ACC112 (cell line): ENCODE data around the gene PTPRN2.
"Not testable (repeated sequence)": the region's sequence is repeated elsewhere in the genome, so short reads cannot be mapped to it uniquely, and the experiment has no call there.

Source experiments
- H2AFZ ChIP-seq: fragments of 200-600 bp; sonication (generic); one replicate; pipeline ENCODE4 v1.6.0; 2017; ENCODE audit warnings: antibody characterized with exemption, low read length; ENCODE audit not compliant: unreplicated experiment
- H3K27ac ChIP-seq: fragments of 200-600 bp; sonication (generic); 2 replicates; pipeline ENCODE4 v1.5.1; 2014; ENCODE audit warnings: low read depth, mild to moderate bottlenecking, antibody characterized with exemption, low read length, moderate library complexity
- H3K27me3 ChIP-seq: fragments of 200-600 bp; sonication (generic); 2 replicates; pipeline ENCODE4 v1.6.1; 2014; ENCODE audit warnings: mild to moderate bottlenecking, antibody characterized with exemption, low read length, moderate library complexity, mixed read lengths; ENCODE audit not compliant: insufficient read depth
- H3K36me3 ChIP-seq: fragments of 200-600 bp; sonication (generic); 2 replicates; pipeline ENCODE4 v1.6.1; 2016; ENCODE audit warnings: mild to moderate bottlenecking, antibody characterized with exemption, low read length, moderate library complexity, mixed read lengths; ENCODE audit not compliant: insufficient read depth
- H3K4me1 ChIP-seq: fragments of 200-600 bp; sonication (generic); one replicate; pipeline ENCODE4 v1.6.1; 2016; ENCODE audit warnings: low read length, mixed read lengths; ENCODE audit not compliant: insufficient read depth, unreplicated experiment, control insufficient read depth
- H3K4me3 ChIP-seq: fragments of 200-600 bp; sonication (generic); 2 replicates; pipeline ENCODE4 v1.5.1; 2014; ENCODE audit warnings: mild to moderate bottlenecking, low read depth, low read length
- H3K79me2 ChIP-seq: fragments of 200-600 bp; sonication (generic); one replicate; pipeline ENCODE4 v1.6.0; 2016; ENCODE audit warnings: low read length; ENCODE audit not compliant: control insufficient read depth, unreplicated experiment, insufficient read depth

Gene PTPRN2

DNA sequence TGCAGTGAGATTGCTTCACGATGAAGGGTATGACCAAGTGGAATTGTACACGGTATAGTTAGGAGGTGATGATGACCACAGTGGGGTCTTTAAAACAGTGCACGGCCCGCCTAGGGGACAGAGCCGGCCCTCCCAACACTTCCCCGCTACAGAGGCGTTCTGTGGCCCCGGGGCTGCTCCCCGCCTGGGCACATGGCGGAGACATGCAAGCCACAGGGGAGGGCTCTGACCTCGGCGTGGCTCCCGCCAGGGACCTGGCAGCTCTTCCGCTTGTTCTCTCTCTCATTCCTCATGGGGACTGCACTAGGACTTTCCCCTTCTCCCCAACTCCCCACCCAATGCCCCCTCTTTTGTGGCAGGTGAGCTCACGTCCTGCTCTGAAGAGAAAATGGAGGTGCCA lies 857.0 kb downstream of the PTPRN2 start:
- H3K27me3 ChIP-seq: no peaks in the 10 kb centered on the region
- H3K27ac ChIP-seq: no peak overlapping the region
- no peak overlapping the region for H2AFZ ChIP-seq
- H3K36me3 ChIP-seq: no peaks in the 10 kb centered on the region
- H3K79me2 ChIP-seq: no peaks in the 10 kb centered on the region
- no peaks in the 10 kb centered on the region for H3K4me1 ChIP-seq
- H3K4me3 ChIP-seq: no peak overlapping the region

DNA sequence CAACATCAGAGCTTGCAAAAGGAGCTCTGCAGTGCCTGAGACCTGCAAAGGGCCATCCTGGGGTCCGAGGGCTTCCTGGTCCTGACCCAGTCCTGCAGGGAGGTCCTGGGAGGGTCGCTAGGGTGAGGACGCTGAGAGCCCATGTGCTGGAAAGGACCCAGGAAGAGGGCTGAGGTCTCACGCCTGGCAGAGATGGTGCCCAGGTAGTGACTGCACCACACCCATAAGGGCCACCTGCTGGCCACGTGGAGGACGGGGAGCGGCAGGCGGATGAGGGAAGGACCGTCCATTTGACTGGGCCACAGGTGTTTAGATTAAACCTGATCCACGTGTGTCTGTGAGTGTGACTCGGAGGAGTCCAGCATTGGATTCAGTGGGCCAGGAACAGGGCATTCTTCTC lies 858.1 kb downstream of the PTPRN2 start:
- no peaks in the 10 kb centered on the region for H3K4me1 ChIP-seq
- H3K27ac ChIP-seq: no peak overlapping the region
- no peaks in the 10 kb centered on the region for H3K36me3 ChIP-seq
- H2AFZ ChIP-seq: no peak overlapping the region
- H3K79me2 ChIP-seq: no peaks in the 10 kb centered on the region
- no peak overlapping the region for H3K4me3 ChIP-seq
- no peaks in the 10 kb centered on the region for H3K27me3 ChIP-seq

DNA sequence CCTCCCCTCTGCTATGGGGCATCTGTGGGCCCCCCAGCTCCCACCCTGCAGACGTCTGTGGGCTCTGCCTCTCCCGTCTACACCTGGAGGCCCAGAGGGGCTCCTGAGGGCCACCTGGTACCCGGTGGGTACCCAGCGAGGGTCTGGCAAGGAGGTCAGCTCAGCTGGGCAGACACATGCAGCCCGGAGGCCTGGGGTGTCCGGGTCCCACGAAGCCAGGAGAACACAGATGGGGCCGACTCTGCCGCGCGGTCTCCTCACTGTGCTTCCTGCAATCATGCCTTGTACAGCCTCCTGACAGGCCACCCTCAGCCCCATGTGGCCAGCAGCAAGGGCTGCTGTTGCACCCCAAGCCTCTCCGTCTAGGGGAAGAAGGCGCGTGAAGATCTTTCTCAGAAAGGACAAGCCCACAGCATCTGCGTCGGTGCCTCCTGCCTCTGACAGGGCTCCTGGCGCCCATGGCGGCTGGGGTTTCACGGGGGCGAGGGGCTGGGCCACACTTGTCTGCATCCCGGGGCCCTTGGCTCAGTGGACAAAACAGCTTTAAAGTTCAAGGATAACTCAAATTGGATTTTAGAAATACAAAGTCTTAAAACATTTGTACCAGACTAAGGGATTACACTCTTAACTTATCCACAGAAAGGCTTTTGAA lies 859.5 kb downstream of the PTPRN2 start:
- H3K36me3 ChIP-seq: no peaks in the 10 kb centered on the region
- H3K4me3 ChIP-seq: no peak overlapping the region

DNA sequence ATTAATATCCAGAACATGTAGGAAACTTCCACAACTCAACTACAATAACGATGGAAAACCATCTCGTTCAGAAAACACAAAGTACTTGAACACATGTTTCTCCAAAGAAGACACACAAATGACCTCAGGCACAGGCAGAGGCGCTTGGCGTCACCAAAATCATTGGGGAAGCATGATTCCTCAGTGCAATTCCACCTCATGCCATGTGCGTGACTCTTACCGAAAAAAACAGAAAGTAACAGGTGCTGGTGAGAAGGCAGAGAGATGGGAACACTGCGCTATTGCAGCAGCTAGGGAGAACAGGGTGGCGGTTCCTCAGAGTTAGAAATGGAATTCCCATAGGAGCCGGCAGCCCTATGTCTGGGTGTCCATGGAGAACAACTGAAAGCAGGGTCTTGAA lies 860.9 kb downstream of the PTPRN2 start:
- Histone ChIP-seq H3K4me3 (no peak overlapping the region), H3K27me3 (no peaks in the 10 kb centered on the region), H3K36me3 (no peaks in the 10 kb centered on the region), H2AFZ (no peak overlapping the region), H3K4me1 (no peaks in the 10 kb centered on the region), H3K79me2 (no peaks in the 10 kb centered on the region), H3K27ac (no peak overlapping the region)

More for the DNA sequence above, 859.5 kb downstream of the PTPRN2 start:
- Histone ChIP-seq H3K4me1 (no peaks in the 10 kb centered on the region), H2AFZ (no peak overlapping the region), H3K27me3 (no peaks in the 10 kb centered on the region), H3K27ac (no peak overlapping the region), H3K79me2 (no peaks in the 10 kb centered on the region)

DNA sequence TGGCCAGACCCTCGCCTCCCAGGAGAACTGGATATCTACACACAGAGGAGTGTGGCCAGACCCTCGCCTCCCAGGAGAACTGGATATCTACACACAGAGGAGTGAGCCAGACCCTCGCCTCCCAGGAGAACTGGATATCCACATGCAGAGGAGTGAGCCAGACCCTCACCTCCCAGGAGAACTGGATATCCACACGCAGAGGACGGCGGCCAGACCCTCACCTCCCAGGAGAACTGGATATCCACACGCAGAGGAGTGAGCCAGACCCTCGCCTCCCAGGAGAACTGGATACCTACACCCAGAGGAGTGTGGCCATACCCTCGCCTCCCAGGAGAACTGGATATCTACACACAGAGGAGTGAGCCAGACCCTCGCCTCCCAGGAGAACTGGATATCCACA lies 862.3 kb downstream of the PTPRN2 start:
- H3K27ac ChIP-seq, H3K36me3 ChIP-seq, H3K79me2 ChIP-seq, H2AFZ ChIP-seq, H3K4me1 ChIP-seq, H3K27me3 ChIP-seq, H3K4me3 ChIP-seq: not testable (repeated sequence)

DNA sequence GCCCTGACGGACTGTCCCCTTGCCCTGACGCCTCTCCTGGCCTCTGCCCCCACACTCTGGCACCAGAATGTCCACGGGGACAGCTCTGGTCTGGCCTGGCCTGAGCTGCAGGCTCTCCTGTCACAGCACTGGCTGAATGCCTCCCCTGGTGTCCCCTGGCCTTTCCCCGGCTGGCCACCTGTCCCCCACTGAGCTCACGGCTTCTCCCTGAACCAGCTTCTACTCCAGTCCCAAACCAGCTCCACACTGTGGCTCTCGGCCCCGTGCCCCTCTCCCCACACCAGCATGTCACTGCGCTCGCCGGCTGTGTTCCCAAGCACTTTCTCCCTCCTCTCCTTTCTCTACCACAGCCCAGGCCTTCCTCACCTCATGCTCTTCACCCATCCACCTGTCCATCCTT lies 864.4 kb downstream of the PTPRN2 start:
- Histone ChIP-seq H3K36me3 (no peaks in the 10 kb centered on the region), H3K27ac (no peak overlapping the region), H2AFZ (no peak overlapping the region), H3K4me3 (no peak overlapping the region), H3K4me1 (no peaks in the 10 kb centered on the region), H3K27me3 (no peaks in the 10 kb centered on the region), H3K79me2 (no peaks in the 10 kb centered on the region)

DNA sequence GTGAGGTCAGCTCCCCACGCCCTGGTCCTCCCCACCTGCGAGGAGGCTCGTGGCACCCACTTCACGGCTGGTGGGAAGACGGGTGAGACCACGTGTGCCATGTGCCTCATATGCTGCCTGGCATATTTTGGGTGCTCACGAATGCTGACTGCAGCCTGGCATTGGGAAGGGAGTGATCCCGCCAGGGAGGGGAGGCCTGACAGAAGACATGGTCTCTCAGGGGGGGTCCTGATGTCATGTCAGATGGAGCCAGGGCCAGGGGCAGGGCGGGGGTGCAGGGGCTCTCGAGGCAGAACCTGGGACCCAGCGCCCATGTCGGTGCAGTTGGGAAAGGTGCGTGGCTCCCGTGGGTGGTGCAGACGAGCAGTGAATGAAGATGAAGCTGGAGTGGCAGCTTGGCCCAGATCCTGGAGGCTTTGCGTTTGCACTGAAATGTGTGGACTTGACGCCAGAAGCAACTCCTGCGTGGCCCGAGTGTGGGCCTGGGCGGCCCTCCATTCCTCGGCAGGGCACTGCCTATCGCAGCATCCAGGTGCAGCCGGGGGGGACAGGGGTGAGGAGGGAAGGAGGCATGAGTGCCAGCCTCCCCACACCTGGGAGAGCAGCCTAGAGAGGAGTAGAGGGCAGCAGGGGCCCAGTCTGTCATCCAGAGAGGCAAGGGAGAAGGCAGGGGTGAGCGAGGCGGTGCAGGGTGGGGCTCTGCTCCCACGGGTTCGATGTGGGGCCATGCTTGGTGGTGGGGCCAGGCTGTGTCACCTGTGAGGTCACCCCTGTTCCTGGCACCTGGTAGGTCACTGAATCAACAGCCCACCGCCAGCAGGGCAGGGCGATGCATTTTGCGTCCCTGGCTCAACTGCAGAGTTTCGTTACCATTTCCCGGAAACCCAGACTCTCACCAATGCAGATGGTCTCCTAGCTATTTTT lies 865.2 kb downstream of the PTPRN2 start:
- H3K36me3 ChIP-seq: no peaks in the 10 kb centered on the region
- H3K79me2 ChIP-seq: no peaks in the 10 kb centered on the region
- H3K4me3 ChIP-seq: no peak overlapping the region
- H3K27me3 ChIP-seq: no peaks in the 10 kb centered on the region
- H3K4me1 ChIP-seq: no peaks in the 10 kb centered on the region
- no peak overlapping the region for H3K27ac ChIP-seq
- no peak overlapping the region for H2AFZ ChIP-seq

DNA sequence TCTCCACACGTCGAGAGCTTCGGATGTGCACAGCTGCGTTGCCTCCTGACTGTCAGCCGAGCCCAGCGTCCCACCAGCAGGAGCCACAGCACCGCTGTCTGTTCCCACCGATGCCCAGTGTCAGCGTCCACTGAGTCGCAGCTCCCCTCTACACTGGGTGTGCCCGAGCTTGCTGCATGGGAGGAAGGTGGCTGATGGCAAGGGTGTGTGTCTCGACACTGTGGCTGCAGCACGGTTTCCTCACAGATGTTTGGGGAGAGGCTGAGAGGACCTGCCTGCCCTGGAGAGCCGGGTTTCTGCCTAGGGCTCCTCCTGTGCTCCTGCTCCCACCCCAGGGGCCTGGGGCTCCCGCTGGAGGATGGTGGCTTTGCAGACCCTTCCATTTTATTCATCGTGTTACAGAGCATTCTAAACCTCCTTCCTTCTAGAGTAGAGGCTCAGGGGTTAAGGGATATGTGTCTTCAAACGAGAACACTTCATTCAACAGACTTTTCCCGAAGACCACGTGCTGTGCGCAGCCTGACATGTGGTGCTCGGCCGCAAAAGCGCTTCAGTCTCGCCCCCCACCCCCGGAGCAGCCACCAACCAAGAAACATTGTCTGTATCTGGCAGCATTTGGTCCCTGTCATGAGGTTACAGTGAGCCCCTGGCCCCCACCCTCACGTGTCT lies 866.0 kb downstream of the PTPRN2 start:
- Histone ChIP-seq H3K36me3 (no peaks in the 10 kb centered on the region), H2AFZ (no peak overlapping the region), H3K4me1 (no peaks in the 10 kb centered on the region), H3K27ac (no peak overlapping the region), H3K4me3 (no peak overlapping the region), H3K79me2 (no peaks in the 10 kb centered on the region), H3K27me3 (no peaks in the 10 kb centered on the region)

DNA sequence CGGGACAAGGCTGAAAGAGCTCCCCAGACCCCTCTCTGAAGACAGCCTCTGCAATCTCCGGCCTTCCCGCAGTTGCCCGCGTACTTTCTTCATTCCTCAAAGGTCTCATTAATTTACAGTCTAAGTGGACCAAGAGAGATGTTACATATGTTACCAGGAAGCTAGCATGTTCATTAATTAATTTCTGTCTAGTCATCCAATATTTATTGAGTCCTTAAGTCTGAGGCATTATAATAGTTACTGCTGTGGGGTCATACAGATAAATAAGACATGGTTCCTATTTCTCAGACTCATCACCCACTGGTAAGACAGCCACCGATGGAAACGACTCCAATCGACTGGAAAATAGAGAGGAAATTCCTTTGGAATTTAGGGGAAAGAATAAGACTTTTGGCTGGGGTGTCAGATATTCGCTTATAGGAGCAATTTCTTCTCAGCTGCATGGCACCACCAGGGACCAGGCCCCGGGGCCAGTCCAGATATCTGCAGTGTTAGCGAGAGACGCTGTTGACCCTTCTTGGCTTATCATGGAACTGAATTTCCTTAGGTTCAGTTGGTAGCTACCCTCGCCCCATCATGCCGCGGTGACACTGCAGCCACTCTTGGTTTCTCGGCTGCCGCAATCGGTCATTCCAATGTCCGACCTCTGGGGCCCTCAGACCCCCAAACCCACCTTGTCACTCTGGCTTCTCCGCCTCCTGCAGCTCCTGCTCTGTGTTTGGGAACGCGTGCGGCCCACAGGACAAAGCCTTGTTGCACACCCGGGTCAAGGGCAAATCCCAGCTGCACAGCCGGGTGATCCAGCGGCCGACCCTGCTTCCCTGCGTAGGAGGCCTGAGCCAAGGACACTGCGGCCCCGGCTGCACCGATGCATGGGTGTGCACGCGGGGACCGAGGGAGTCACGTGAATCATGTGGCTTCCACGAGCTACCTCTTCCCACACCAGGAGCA lies 867.6 kb downstream of the PTPRN2 start:
- Histone ChIP-seq H3K27me3 (no peaks in the 10 kb centered on the region), H2AFZ (no peak overlapping the region), H3K36me3 (no peaks in the 10 kb centered on the region), H3K4me3 (no peak overlapping the region), H3K27ac (no peak overlapping the region), H3K79me2 (no peaks in the 10 kb centered on the region), H3K4me1 (no peaks in the 10 kb centered on the region)

DNA sequence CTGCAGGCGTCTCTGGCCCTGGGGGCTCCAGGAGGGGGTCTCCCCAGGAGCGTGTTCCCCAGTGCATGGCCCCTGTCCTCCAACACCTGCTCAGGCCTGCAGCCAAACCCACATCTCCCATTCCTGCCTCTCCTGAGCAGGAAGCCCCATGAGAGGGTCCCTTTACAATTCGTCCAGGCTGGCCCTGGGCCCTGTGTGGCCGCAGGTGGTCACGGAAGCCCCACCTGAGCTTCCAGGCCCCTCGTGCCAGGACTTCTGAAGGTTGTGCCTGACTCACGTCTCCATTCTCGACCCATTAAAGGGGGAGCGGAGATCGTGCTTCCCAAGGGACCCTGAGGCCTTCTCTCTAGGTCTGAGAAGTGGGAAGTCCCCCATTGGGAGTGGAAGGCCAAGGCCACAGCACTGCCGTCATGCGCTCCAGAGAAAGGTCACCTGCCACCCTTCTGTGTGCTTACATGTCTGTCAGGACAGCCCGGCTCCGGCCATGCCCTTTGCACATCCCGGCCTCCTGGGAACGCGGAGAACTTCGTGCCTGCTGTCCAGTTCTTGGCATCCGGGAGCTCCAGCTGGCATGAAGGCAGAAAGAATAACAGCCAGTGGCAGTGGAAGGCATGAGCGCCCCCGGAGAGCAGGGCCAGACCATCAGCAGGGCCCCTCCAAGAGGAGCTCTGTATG lies 868.5 kb downstream of the PTPRN2 start:
- no peaks in the 10 kb centered on the region for H3K36me3 ChIP-seq
- H3K27me3 ChIP-seq: no peaks in the 10 kb centered on the region
- H3K4me3 ChIP-seq: no peak overlapping the region
- H3K4me1 ChIP-seq: no peaks in the 10 kb centered on the region
- no peak overlapping the region for H3K27ac ChIP-seq
- no peak overlapping the region for H2AFZ ChIP-seq
- H3K79me2 ChIP-seq: no peaks in the 10 kb centered on the region
